Measurements from ENCODE around the gene CIAO3. TPM values are rescaled to one million over a fixed set of nuclear protein-coding genes. Genes with fewer than 3 reads are reported as not detected.

CIAO3 gene
- total RNA-seq, 1 experiment from 2014 or later = 44.5 TPM

- H3K36me3 Mint-ChIP-seq (ENCODE audit: insufficient read depth, unreplicated experiment) = peaks cover 58% of the 10 kb centered on the region
- TF ChIP-seq CTCF (IDR thresholded peaks at IDR 0.05; ENCODE audit: insufficient read depth in 1 of 2, low read depth in 1 of 2, low read length in 1 of 2, severe bottlenecking in 1 of 2, unreplicated experiment in 1 of 2) = peak; percentile 61 to 80
- Histone ChIP-seq H3K9me3 (no peaks in the 10 kb centered on the region), H3K4me1 (peaks cover 34% of the 10 kb centered on the region), H3K36me3 (ENCODE audit: control insufficient read depth, insufficient read depth, low read length) (0 out of 2 replicates have a peak, but pooled peaks cover 4% of the 10 kb centered on the region), H3K27me3 (replicated peaks; ENCODE audit: control insufficient read depth, insufficient read depth, low read length) (no peaks in the 10 kb centered on the region), H3K4me3 (ENCODE audit: low read depth, low read length) (peak overlapping the region; percentile 86)
- H3K27me3 Mint-ChIP-seq (ENCODE audit: insufficient read depth, unreplicated experiment) = no peaks in the 10 kb centered on the region
- BruUV-seq (replicated peaks) = no TSS peak
- H3K9me3 Mint-ChIP-seq (ENCODE audit: unreplicated experiment) = no peaks in the 10 kb centered on the region
- peak overlapping the region; percentile 84 for H3K27ac Mint-ChIP-seq (ENCODE audit: unreplicated experiment)
- H3K4me3 Mint-ChIP-seq (ENCODE audit: unreplicated experiment) = peak overlapping the region; percentile 87
- DNase-seq = peak; percentile 70 to 83
- POLR2A ChIA-PET = no interaction called here
- H3K4me1 Mint-ChIP-seq (ENCODE audit: low read depth, unreplicated experiment) = peaks cover 7% of the 10 kb centered on the region
- CTCF ChIA-PET = interaction anchor here (0.7 kb wide), 1 partner anchor 13 kb away, joined by 3 read pairs; no protein-coding TSS in a partner anchor
- intact Hi-C loops (cut with micrococcal nuclease; ENCODE audit: unreplicated experiment) = no loop called here
Measured at GRCh38 chr16:685967-686366, 54.8 kb downstream of the CIAO3 start.

DNA sequence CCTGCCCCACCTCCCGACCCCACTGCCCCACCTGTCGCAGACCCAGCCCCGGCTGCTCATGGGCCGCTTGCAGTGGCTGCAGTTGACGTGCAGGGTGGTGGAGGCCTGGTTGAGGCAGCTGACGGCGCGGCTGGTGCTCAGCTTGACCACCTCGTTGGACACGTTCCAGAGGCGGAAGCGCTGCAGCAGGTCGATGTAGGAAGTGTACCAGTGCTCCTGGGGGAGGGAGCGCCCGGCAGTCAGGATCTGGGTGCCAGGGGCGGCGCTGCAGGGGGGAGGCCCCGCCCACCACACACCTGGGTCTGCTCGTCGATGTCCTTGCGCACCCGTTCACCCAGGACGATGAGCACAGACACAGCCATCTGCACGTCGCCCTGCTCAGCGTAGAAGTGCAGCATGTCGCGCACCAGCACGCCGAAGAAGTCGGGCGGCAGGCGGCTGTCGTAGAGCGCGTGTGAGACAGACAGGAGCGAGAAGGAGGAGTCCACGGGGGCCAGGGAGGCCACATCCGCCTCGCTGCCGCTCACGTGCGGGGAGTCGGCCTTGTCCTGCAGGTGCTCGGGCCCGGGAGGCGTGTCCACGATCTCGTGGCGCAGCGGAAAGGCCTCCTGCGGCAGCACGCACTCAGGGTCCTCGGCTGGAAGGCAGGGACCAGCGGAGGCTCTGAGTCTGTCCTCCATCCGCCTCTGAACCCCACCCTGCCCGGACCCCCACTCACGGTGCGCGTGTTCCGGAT, 55.7 kb downstream of the CIAO3 start:
- H3K4me1 Mint-ChIP-seq (ENCODE audit: low read depth, unreplicated experiment) = peaks cover 3% of the 10 kb centered on the region
- H3K36me3 Mint-ChIP-seq (ENCODE audit: insufficient read depth, unreplicated experiment) = peaks cover 60% of the 10 kb centered on the region
- intact Hi-C loops (cut with micrococcal nuclease; ENCODE audit: unreplicated experiment) = no loop called here
- peak overlapping the region; percentile 87 for H3K4me3 Mint-ChIP-seq (ENCODE audit: unreplicated experiment)
- Histone ChIP-seq H3K4me1 (peaks cover 30% of the 10 kb centered on the region), H3K4me3 (ENCODE audit: low read depth, low read length) (peak overlapping the region; percentile 86), H3K27me3 (replicated peaks; ENCODE audit: control insufficient read depth, insufficient read depth, low read length) (no peaks in the 10 kb centered on the region), H3K36me3 (ENCODE audit: control insufficient read depth, insufficient read depth, low read length) (0 out of 2 replicates have a peak, but pooled peaks cover 4% of the 10 kb centered on the region), H3K9me3 (no peaks in the 10 kb centered on the region)
- H3K27ac Mint-ChIP-seq (ENCODE audit: unreplicated experiment) = peak overlapping the region; percentile 84
- TF ChIP-seq CTCF (IDR thresholded peaks at IDR 0.05; ENCODE audit: insufficient read depth in 1 of 2, low read depth in 1 of 2, low read length in 1 of 2, severe bottlenecking in 1 of 2, unreplicated experiment in 1 of 2) = no peak
- DNase-seq = peak; percentile 72 to 80
- ChIA-PET CTCF (no interaction called here), POLR2A (interaction anchor here (1.1 kb wide), 1 partner anchor 35 kb away, joined by 4 read pairs; no protein-coding TSS in a partner anchor)
- no TSS peak for BruUV-seq (replicated peaks)
- no peaks in the 10 kb centered on the region for H3K27me3 Mint-ChIP-seq (ENCODE audit: insufficient read depth, unreplicated experiment)
- no peaks in the 10 kb centered on the region for H3K9me3 Mint-ChIP-seq (ENCODE audit: unreplicated experiment)

DNA sequence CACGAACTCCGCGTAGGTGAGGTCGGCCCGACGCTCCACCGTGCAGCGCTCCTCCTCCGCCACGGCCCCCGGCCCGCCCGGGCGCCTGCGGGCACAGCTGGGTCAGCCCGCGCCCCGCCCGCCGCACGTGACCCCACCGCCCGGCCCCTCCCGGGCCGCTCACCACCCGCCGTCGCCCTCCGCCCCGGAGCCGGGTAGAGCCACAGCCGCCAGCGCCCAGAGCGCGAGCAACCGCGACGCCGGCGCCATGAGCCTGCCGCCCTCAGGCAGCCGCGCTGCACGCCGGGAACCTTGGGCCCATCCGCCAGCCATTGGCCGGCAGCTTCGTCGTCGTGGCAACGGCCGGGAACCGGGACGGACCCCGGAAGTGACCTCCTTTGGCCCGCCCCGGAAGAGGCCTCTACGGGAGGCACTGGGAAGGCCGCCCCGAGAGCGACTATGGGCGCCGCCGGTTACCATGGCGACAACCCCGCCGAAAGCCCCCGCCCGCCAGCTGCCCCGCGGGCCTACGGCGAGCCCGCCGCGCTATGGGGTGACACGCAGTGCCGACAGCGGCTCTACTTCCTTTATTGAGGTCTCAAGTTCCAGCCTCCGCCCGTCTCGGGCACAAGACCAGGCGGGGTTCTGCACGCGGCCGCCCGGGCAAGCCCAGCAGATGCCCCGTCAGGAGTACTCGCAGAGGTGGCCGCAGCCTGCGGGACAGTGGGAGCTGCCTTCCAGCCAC, 56.6 kb downstream of the CIAO3 start, which contains the start of gene JMJD8:
Gene JMJD8, minus strand, starts transcription at position 264 of the 724 bp plus-strand sequence. Its CDS starts 15 bp downstream, at position 249.
- CTCF ChIA-PET = no interaction called here
- Histone ChIP-seq H3K4me1 (peaks cover 33% of the 10 kb centered on the region), H3K36me3 (ENCODE audit: control insufficient read depth, insufficient read depth, low read length) (0 out of 2 replicates have a peak, but pooled peaks cover 4% of the 10 kb centered on the region), H3K9me3 (no peaks in the 10 kb centered on the region), H3K4me3 (ENCODE audit: low read depth, low read length) (peak within 1 kb of the TSS; percentile 86), H3K27me3 (replicated peaks; ENCODE audit: control insufficient read depth, insufficient read depth, low read length) (no peaks in the 10 kb centered on the region)
- intact Hi-C loops (cut with micrococcal nuclease; ENCODE audit: unreplicated experiment) = no loop called here
- Mint-ChIP-seq H3K36me3 (ENCODE audit: insufficient read depth, unreplicated experiment) (peaks cover 60% of the 10 kb centered on the region), H3K9me3 (ENCODE audit: unreplicated experiment) (no peaks in the 10 kb centered on the region), H3K27ac (ENCODE audit: unreplicated experiment) (peak within 1 kb of the TSS; percentile 84), H3K4me3 (ENCODE audit: unreplicated experiment) (peak within 1 kb of the TSS; percentile 87), H3K4me1 (ENCODE audit: low read depth, unreplicated experiment) (no peaks in the 10 kb centered on the region), H3K27me3 (ENCODE audit: insufficient read depth, unreplicated experiment) (no peaks in the 10 kb centered on the region)
- POLR2A ChIA-PET = interaction anchor here (1.1 kb wide), 1 partner anchor 36 kb away, joined by 4 read pairs; no protein-coding TSS in a partner anchor
- BruUV-seq (replicated peaks) = no TSS peak
- TF ChIP-seq CTCF (IDR thresholded peaks at IDR 0.05; ENCODE audit: insufficient read depth in 1 of 2, low read depth in 1 of 2, low read length in 1 of 2, severe bottlenecking in 1 of 2, unreplicated experiment in 1 of 2) = no peak
- DNase-seq = peak; percentile 96 to 97
